Measurements from ENCODE around the gene SMARCAL1.
"Not testable (repeated sequence)": the region's sequence is repeated elsewhere in the genome, so short reads cannot be mapped to it uniquely, and the experiment has no call there.

The SMARCAL1 gene

GRCh38 chr2:216517447-216518225 lies 105.4 kb downstream of the SMARCAL1 start:
- TF ChIP-seq CTCF (IDR thresholded peaks at IDR 0.05; ENCODE audit: low read depth, low read length, missing control alignments) = no peak
- no peak for DNase-seq
- no peaks in the 10 kb centered on the region for H3K36me3 ChIP-seq (replicated peaks)
- H3K4me3 ChIP-seq (ENCODE audit: low read depth, low read length) = no peak overlapping the region
- no peak overlapping the region for H3K27ac ChIP-seq
- in situ Hi-C loops (cut with HindIII; ENCODE audit: low pct_ligation_motif_present, low sequenced_read_pairs) = loop anchor here (10.0 kb wide), 1 partner anchor 137 kb away; no protein-coding TSS in a partner anchor
- no peaks in the 10 kb centered on the region for H3K27me3 ChIP-seq (replicated peaks)

- DNase-seq; H3K27ac ChIP-seq; H3K27me3 ChIP-seq (replicated peaks); H3K4me3 ChIP-seq (ENCODE audit: low read depth, low read length); H3K36me3 ChIP-seq (replicated peaks): not testable (repeated sequence)
- in situ Hi-C loops (cut with HindIII; ENCODE audit: low pct_ligation_motif_present, low sequenced_read_pairs) = loop anchor here (10.0 kb wide), 1 partner anchor 136 kb away; no protein-coding TSS in a partner anchor
Observed at GRCh38 chr2:216518566-216519119, 106.4 kb downstream of the SMARCAL1 start.

GRCh38 chr2:216519154-216519762 lies 107.0 kb downstream of the SMARCAL1 start:
- peak; percentile 76 for TF ChIP-seq CTCF (IDR thresholded peaks at IDR 0.05; ENCODE audit: low read depth, low read length, missing control alignments)
- Histone ChIP-seq H3K27me3 (replicated peaks) (no peaks in the 10 kb centered on the region), H3K36me3 (replicated peaks) (no peaks in the 10 kb centered on the region), H3K4me3 (ENCODE audit: low read depth, low read length) (no peak overlapping the region), H3K27ac (no peak overlapping the region)
- in situ Hi-C loops (cut with HindIII; ENCODE audit: low pct_ligation_motif_present, low sequenced_read_pairs) = loop anchor here (10.0 kb wide), 1 partner anchor 136 kb away; no protein-coding TSS in a partner anchor
- peak; percentile 90 for DNase-seq

- in situ Hi-C loops (cut with HindIII; ENCODE audit: low pct_ligation_motif_present, low sequenced_read_pairs) = no loop called here
- Histone ChIP-seq H3K27ac (no peak overlapping the region), H3K36me3 (replicated peaks) (no peaks in the 10 kb centered on the region), H3K4me3 (ENCODE audit: low read depth, low read length) (no peak overlapping the region), H3K27me3 (replicated peaks) (no peaks in the 10 kb centered on the region)
- peak; percentile 48 for DNase-seq
- TF ChIP-seq CTCF (IDR thresholded peaks at IDR 0.05; ENCODE audit: low read depth, low read length, missing control alignments) = no peak
Observed at GRCh38 chr2:216520112-216520511, 107.8 kb downstream of the SMARCAL1 start.

- H3K4me3 ChIP-seq (ENCODE audit: low read depth, low read length) = no peak overlapping the region
- TF ChIP-seq CTCF (IDR thresholded peaks at IDR 0.05; ENCODE audit: low read depth, low read length, missing control alignments) = no peak
- H3K36me3 ChIP-seq (replicated peaks) = no peaks in the 10 kb centered on the region
- H3K27ac ChIP-seq = no peak overlapping the region
- no peak for DNase-seq
- no peaks in the 10 kb centered on the region for H3K27me3 ChIP-seq (replicated peaks)
- in situ Hi-C loops (cut with HindIII; ENCODE audit: low pct_ligation_motif_present, low sequenced_read_pairs) = no loop called here
Observed at GRCh38 chr2:216522892-216523502, 110.7 kb downstream of the SMARCAL1 start.

GRCh38 chr2:216525972-216526371 lies 113.7 kb downstream of the SMARCAL1 start:
- no peak for DNase-seq
- TF ChIP-seq CTCF (IDR thresholded peaks at IDR 0.05; ENCODE audit: low read depth, low read length, missing control alignments) = no peak
- no peak overlapping the region for H3K27ac ChIP-seq
- H3K4me3 ChIP-seq (ENCODE audit: low read depth, low read length) = no peak overlapping the region
- H3K36me3 ChIP-seq (replicated peaks) = no peaks in the 10 kb centered on the region
- in situ Hi-C loops (cut with HindIII; ENCODE audit: low pct_ligation_motif_present, low sequenced_read_pairs) = no loop called here
- H3K27me3 ChIP-seq (replicated peaks) = no peaks in the 10 kb centered on the region

All from brain microvascular endothelial cell (primary cell).